GM18861 (cell line): ENCODE data around the gene SYNPR.

Source experiments
- ATAC-seq: cut with Tn5 transposase; IDR thresholded peaks from one replicate; pipeline ENCODE4 v1.9.1; 2021; ENCODE audit not compliant: unreplicated experiment

SYNPR gene

DNA sequence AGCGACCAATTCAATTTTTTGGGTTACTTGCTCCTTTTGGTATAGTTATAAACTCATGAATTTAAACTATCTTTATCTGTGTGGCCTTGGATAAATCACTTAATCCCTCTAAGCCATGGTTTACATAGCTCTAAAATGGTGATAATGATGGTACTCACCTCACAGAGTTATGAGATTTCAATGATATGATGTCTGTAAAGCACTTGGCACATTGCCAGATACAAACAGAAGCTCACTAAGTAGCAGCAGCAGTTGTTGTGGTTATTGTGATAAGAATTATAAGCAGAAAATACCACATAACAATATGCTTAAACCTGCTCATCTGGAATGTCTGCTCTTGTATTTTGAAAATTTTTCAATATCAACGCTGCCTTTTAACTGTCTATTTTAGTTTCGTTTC, 189.3 kb downstream of the SYNPR start:
- ATAC-seq, result no peak

DNA sequence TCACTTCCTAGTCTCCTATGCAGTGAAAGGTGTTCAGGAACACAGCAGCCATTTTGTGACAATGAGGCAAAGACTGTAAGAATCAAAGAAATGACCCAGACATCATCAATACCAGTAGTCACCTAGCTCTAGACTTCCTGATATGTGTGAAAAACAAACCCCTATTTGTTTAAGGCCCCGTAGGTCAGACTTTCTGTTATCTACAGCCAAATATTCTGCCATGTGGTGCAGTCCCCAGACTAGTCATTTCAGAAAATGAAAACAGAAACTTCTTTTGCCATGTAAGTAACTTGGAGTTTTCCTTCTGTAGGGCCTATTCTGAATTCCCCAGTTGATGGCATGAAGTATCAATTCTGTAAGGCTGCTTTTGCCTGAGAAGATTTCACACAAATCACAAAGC, 192.6 kb downstream of the SYNPR start:
- no peak for ATAC-seq

DNA sequence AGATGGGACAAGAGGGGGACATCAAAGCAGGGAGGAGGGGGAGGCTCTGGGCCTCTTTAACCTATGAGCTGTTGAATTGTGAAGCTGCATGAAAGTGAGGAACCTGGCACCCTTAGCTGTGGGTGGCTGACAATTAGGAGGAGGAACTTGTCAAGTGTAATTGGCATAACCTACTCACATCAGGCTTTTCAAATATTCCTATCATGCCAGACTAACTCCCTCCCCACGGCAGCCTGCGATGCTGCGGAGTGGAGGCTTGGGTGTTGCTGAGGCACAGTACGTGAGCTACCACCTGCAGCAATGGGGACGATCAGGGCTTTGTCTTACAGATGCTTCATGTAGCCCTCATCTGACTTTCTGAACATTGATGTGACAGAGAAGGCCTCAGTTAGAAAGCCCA, 193.7 kb downstream of the SYNPR start:
- ATAC-seq, result no peak

DNA sequence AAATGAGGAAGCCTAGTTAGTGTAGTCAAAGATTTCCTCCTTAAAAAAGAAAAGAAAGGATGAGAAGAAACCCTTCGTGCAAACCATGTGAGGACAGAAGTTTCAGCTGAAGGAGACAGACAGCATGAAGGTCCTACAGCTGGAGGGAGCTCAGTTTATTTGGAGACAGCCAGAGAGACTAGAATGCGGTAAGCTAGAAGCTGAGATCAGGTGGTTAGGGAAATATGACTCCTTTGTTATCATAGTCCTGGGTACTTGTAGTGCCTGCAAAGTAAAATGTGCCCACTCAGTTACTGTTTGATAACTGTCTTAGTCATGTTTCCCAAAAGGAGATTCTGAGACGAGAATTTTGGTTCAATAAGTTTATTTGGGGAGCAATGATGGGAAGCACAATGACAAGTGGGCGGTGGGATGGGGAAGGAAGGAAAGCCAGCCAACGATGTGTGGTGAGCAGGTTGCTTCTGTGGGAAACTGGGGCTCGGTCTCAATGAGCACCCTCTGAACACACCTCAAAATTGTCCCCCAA, 195.6 kb downstream of the SYNPR start:
- no peak for ATAC-seq

DNA sequence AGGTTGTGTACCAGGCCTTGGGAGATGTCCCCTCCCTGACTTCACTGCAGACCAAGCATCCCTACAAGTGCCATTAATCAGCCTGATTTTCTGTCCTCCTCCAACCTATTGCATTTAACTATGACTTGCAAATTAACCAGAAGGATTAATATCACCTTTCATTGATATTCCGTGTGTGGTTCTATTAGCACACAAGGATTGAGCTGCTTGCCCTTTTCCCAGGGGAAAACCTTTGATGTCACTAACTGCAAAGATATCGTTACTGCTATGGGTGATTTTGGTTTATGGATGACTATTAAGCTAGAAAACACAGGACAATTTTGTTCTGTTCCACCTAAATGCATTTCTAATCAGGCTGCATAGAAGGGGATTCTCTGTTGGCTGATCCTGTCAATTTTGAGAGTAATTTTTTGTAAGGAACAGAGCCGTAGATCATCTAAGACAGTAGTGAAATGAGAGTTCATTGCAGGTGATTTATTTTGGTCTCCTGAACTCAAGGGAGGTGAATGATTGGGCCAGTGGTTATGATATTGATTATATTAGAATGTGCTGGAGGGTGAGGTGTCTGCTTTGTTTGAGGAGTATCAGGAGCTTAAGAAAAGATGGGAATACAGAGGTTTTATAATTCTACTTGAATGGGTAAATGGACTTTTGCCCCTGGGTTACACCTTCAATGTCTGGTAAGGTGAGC, 196.9 kb downstream of the SYNPR start:
- no peak for ATAC-seq

DNA sequence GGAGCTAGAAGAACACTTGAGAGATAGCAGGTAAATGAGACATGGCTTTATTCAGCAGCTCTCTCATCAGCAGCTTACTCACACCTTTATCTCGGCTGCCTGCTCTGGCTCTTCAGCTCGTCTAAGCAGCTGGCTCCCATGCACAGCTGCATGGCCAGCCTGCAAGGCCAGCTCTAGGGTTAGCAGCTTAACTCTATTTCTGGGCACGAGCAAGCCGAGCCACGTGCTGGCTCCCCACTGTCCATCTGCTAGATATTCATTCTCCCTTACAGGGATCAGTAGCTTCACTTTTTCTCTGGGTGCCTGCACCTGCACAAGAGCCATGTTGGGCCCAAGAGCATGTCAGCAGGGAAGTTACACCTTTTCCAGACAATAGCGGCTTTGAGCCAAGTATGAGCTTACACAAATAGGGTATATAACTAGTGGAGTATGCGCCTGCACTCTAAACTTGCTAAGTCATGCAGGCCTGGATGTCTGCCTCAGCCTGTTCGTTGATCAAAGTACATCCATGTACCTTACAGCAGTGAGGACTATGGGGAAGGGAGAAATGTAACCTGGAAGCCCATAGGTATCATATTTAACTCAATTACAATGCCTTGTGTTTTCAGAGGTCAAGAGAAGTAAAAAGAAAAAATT, 199.5 kb downstream of the SYNPR start:
- no peak for ATAC-seq

DNA sequence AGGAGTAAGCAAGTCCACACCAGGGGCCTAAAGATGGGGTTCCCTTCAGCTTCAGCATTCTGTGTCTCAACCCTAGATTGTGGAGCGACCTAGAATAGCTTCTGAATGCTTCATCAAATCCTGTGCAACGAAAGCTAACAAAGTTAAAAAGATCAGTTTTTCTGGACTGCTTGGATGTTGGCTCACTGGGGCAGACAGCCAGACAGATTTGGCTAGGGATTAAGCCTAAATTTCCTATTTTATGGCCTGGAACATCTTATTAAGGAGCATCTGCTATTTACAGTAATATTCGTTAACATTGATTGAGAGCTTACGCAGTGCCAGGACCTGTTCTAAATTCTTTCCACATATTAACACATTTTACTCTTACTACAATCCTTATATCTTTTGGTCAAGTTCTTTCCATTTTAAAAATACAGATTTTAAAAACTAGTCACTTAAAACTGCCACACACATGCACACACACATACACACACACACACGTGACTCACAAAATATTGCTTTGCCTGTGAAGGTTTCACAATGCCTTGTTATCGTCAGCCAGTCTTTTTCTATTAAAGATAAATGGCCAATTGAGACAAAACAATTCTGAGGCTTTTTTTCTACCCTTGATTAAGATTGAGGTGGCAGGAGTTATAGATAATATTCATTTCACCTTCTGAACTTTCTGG, 201.0 kb downstream of the SYNPR start:
- ATAC-seq, result no peak

DNA sequence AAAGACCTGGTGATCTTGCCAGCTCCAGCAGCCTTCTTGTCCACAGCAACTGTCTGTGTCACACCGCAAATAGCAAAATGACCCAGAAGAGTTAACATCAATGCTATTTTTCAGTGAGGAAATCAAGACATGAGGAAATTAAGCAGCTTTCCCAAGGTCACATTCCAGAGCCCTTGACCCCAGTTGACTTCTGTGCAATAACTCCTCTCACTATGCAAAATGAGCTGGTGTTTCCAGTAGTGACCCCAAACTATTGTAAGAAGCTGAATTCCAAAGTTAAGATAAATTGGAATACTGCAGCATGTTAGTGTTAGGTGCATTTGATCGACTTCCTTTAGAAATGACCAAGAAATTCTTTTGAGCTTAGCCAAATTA, 201.5 kb downstream of the SYNPR start:
- ATAC-seq, result no peak

DNA sequence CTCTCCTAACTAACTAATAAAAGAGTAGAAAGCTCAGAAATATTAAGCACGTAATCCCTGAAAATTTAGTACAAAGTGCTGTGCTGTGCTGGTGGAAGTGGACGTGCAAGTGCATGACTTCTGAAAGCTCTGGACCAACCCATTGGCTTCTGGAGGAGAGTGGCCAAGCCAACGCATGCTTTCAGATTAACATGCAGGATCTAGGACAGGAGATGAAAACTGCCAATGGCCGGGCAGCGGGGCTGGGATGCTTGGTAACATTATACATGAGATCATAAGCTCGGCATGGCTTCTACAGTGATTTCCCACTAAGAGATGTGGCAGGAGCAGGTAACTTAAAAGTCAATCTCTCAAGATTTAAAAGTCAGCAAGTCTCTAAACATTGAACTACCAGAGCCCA, 203.5 kb downstream of the SYNPR start:
- no peak for ATAC-seq

DNA sequence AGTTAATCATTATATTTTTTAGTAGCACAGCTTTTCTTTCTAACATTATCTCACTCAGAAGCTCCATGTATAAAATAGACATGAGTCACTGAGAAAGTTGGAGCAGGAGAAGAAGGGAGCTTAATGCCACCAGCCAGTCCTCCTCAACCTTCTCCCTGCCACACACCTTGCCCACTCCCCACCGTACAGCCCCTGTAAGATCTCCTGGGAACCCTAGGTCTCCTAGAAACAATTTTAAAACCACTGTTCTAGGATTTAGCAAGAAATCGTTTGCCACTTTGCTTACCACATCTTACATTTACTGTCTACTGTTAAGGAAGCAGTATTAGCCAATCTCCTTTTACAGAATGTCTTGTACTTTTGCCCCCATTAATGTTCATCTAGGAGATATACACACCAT, 204.2 kb downstream of the SYNPR start:
- ATAC-seq, result no peak

DNA sequence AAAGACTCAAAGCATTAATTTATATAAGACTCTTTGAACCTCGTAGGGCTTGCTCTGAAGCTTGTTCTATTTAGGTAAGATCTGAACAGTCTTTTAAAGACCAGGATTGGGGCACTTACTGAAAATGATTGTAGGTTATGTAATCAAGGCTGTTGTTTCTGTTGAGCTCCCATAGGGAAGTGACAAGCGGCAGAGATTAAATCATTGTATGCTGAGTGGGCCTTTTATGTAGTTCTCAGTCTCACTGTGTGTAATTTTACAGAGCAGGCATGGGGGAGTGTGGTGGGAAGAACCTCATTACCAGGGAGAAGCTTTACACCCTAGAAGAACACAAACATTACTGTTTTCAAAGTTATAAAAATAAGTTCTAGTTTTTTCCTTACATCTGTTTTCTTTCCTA, 214.4 kb downstream of the SYNPR start:
- no peak for ATAC-seq

DNA sequence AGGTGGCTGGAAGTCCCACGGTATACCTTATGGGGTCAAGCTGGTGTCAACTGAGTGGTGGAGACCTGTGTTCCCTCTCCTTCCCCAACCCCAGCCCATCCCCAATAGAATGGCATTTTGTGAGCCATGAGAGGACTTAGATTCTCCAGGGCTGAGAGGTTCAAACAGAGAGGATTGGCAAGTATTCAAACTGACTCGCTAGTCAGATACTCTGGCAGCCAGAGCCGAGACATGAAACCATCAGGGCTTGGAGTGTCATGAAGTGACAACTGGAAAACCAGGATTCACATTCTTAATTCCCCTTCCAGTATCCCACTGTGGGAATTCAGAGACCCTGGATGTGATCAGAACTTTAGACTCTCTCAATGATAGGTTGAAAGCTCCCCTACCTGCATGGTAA, 215.0 kb downstream of the SYNPR start:
- no peak for ATAC-seq

DNA sequence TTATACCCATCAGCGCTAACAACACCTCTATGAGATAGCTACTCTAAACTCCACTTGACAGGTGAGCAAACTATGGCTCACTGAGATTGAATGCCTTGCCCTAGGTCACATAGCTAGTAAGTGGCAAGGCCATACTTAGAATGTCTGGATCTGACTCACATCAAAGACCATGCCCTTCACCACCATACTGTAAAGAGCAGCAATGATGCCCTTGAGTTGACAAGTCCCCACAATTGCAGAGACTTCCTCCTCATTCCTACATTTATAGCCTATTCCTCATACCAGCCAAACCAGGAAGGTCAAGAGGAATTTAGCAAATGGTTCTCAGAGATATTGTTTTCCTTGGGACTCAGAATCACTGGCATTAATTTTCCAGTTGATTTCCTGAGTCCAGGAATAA, 216.5 kb downstream of the SYNPR start:
- no peak for ATAC-seq

DNA sequence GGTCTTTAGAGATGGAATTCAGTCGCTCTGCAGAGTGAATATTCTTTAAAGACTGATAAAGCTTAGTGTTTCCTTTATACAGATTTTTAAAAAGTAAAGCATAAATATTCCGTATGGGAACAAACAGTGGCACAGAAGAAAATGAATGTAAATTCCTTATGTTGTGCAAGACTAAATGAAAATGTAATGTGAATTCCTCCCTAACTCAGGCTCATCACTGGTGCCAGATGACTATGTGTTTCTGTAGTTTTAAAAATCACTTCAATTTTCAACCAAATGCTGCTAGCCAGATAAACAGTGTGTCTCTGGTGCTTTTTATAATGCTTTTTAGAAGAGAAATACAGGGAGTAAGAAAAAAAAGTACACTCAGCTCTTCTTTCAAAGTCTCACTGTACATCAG, 219.5 kb downstream of the SYNPR start:
- ATAC-seq, result no peak

DNA sequence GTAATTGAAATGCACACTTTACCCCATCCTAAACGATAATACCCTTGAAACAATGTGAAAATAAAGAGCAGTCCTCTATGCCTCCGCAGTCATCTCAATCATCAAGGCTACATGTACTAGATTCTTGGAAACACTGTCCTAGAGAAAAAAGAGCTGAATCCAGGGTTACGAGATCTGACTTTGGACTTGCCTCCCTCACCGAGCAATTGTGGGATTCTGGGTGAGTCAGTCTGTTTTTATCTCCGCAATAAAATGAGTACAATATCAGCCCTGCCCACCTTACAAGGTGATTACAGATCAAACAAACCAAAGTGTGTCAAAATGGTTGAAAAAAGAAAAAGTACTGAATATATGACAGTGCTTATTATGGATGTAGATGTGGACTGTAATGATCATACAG, 222.1 kb downstream of the SYNPR start:
- no peak for ATAC-seq

DNA sequence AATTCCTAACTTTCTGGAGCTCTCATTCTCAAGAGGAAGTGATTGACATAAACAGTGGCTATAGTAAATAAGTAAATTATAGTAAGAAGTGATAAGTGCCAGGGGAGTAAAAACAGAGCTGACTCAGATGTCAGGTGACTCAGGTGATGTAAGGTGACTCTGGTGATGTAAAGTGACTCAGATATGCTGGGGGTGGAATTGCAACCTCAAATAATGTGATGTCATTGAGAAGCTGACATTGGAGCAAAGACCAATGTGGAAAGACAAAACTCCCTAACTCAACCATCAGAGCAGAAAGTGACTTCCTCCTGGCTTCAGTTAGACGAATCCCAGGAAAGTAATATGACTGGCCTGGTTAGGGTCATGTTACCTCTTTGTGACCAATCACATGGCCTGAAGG, 230.2 kb downstream of the SYNPR start:
- ATAC-seq, result no peak

DNA sequence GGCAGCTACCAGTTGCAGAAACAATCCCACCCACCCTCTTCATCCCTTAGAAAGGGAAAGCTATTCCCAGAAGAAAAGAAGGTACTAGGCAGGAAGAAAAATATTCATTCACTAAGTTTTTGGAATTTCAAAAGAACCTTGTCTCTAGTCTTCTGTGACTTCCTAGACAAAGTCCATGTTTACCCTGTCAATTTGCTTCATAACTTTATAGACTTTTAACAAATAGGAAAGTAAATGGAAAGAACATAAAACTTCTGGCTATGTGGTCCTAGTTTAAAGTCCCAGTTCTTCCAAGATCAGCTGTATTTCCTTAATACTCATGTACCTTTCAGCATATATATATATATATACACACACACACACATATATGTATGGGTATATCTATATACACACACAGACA, 230.7 kb downstream of the SYNPR start:
- ATAC-seq, result no peak

DNA sequence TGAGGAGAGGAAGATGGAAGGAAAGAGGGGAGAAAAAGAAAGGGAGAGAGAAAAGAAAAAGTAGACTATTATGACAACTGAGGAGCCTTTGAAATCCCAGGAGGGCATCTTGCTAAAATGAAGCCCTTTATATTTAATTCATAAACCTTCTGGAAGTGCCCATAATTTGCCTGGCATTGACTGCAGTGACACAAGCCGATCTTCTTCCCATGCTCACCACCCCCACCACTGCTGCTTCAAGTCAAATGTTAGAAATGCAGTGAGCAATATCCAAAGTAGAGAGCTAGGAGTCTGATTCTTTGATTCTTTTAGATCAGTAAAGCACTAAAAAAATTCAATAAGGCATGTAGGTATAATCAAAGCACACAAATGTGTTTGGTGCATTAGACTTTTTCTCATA, 235.7 kb downstream of the SYNPR start:
- no peak for ATAC-seq

DNA sequence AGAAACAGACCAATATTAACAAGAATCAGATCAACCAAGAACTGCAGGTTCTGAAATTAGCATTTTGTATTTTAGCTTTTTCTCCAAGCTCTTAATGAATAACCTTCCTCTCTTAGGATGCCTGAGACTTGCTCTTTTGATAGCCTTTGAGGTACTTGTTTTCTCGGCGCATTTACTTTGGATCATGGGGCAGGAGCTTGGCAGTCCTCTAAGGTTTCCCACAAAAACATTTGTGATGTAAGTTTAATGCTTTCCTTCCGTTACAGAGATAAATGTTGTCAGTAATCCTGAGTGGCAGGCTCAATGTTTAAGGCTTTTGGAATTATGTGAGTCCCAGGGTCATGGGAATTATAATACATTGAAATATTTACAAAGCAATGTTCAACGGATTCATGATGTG, 236.6 kb downstream of the SYNPR start:
- no peak for ATAC-seq

DNA sequence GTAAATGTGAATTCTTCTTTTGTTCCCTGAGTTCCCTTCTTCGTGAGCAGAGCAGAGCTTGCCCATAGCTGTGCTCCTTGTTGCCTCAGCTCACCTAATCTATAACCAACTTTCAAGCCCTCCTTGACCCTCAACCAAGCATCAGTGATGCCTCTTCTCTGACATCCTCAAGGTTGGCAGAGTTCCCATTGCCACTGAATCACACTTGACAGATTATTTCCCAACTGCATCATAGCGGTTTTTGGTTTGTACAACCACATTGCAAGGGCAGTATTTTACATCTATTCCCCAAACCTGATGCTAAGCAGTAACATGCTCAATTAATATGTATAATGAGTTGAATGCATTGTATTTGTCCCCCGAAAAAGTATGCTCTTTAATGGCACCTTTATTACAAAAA, 241.3 kb downstream of the SYNPR start:
- no peak for ATAC-seq

DNA sequence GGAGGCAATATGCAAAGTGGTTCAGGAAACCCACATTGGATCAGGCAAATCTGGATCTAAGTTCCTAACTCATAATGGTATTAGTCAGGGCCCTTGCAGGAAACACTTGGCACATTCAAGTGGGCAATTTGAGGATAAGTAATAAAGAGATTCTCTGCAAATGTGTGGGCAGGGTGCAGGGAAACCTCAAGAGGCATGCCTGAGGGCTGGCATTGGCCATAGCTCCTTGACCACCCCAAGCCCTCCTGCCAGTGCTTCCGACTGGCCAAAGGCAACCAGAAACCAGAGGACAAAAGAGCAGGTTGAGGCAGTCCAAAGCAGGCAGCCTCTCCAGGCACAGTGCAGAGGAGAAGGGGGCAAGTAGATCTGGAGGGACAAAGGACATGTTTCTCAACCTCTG, 243.5 kb downstream of the SYNPR start:
- no peak for ATAC-seq

DNA sequence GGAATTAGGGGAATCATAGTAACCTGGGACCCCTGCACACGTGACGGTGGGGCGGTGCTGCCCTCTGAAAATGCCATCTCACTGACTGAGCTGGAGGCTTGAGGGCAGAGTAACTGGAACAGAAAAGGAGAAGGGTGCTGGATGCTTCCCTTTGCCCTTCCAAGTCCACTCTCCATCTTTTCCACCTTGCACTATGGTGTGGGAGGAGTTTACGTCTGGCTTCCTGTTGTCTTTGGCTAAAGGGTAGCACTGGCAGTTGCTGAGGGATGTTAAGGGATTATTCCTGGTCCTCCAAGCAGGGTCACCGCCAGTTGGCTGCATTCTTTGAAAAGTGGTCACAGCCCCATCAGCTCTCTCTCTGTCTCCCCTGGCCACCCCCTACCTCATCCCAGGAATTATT, 245.0 kb downstream of the SYNPR start:
- no peak for ATAC-seq
